GM18861 (cell line): ENCODE data around the gene KLF7.
A peak's percentile ranks its signal among the peaks of the same experiment; 100 is the strongest.

Experiments
- ATAC-seq: cut with Tn5 transposase; IDR thresholded peaks from one replicate; pipeline ENCODE4 v1.9.1; 2021; ENCODE audit not compliant: unreplicated experiment

Gene KLF7

GRCh38 chr2:207167099-207167923 lies 1.6 kb upstream of the KLF7 start:
- ATAC-seq = peak; percentile 0

- ATAC-seq = peak; percentile 27
These were observed 776 bp upstream of the KLF7 start for GRCh38 chr2:207166349-207167098.

- ATAC-seq = peak; percentile 95
These were observed 246 bp upstream of the KLF7 start for GRCh38 chr2:207166039-207166348.

GRCh38 chr2:207164006-207164831 lies 1.5 kb downstream of the KLF7 start:
- ATAC-seq = no peak

GRCh38 chr2:207163756-207164005 lies 2.1 kb downstream of the KLF7 start:
- ATAC-seq = no peak

GRCh38 chr2:207163053-207163755 lies 2.5 kb downstream of the KLF7 start:
- ATAC-seq = no peak

- ATAC-seq = no peak
These were observed 3.4 kb downstream of the KLF7 start for GRCh38 chr2:207162316-207162715.

- no peak for ATAC-seq
These were observed 4.3 kb downstream of the KLF7 start for GRCh38 chr2:207161247-207162123.

- ATAC-seq = no peak
These were observed 5.6 kb downstream of the KLF7 start for GRCh38 chr2:207160115-207160514.

GRCh38 chr2:207159002-207159401 lies 6.7 kb downstream of the KLF7 start:
- ATAC-seq = no peak

- no peak for ATAC-seq
These were observed 8.0 kb downstream of the KLF7 start for GRCh38 chr2:207157731-207158130.

- no peak for ATAC-seq
These were observed 8.6 kb downstream of the KLF7 start for GRCh38 chr2:207157162-207157481.

- peak; percentile 72 for ATAC-seq
These were observed 9.1 kb downstream of the KLF7 start for GRCh38 chr2:207156451-207157161.

- ATAC-seq = no peak
These were observed 10.0 kb downstream of the KLF7 start for GRCh38 chr2:207155516-207156444.

- no peak for ATAC-seq
These were observed 10.9 kb downstream of the KLF7 start for GRCh38 chr2:207154556-207155510.

GRCh38 chr2:207153266-207153975 lies 12.3 kb downstream of the KLF7 start:
- no peak for ATAC-seq

GRCh38 chr2:207151048-207151447 lies 14.7 kb downstream of the KLF7 start:
- ATAC-seq = no peak
